Neutrophil (primary cell): Measurements from ENCODE around the gene MYO1A.
"Not testable (repeated sequence)": the region's sequence is repeated elsewhere in the genome, so short reads cannot be mapped to it uniquely, and the experiment has no call there.

Experiments
- H3K27ac ChIP-seq: fragments of 200-600 bp; sonication (generic); 2 replicates; pipeline ENCODE4 v1.5.1; 2016; ENCODE audit warnings: mild to moderate bottlenecking, moderate library complexity
- H3K27me3 ChIP-seq: fragments of 200-600 bp; sonication (generic); 2 replicates; pipeline ENCODE4 v1.6.0; 2016; ENCODE audit warnings: mild to moderate bottlenecking
- H3K36me3 ChIP-seq: fragments of 200-600 bp; sonication (generic); 2 replicates; pipeline ENCODE4 v1.5.1; 2017
- H3K4me1 ChIP-seq, 2 experiments: fragments of 200-600 bp in 1 of 2; sonication (generic) in 1 of 2; 1 replicate in 1 of 2; 2 replicates in 1 of 2; pipeline versions ENCODE4 v1.5.1 to v1.6.1; 2013 to 2016; ENCODE audit warnings: low read depth in 1 of 2, low read length in 1 of 2, mild to moderate bottlenecking in 1 of 2, moderate library complexity in 1 of 2; ENCODE audit not compliant: control insufficient read depth in 1 of 2, insufficient read depth in 1 of 2
- H3K4me3 ChIP-seq, 2 experiments: fragments of 200-600 bp in 1 of 2; sonication (generic) in 1 of 2; 1 replicate in 1 of 2; 2 replicates in 1 of 2; pipeline ENCODE4 v1.5.1; 2013 to 2016; ENCODE audit warnings: low read depth in 1 of 2, low read length in 1 of 2, mild to moderate bottlenecking in 1 of 2, moderate library complexity in 1 of 2
- H3K9me3 ChIP-seq: fragments of 200-600 bp; sonication (generic); 2 replicates; pipeline ENCODE4 v1.5.1; 2016
- CTCF ChIP-seq: fragments of 200-600 bp; sonication (generic); IDR thresholded peaks from 2 replicates; pipeline ENCODE4 v1.5.1; 2016; ENCODE audit warnings: antibody characterized with exemption

The MYO1A gene

GRCh38 chr12:57027011-57027804, 22.7 kb downstream of the MYO1A start:
- Histone ChIP-seq H3K9me3 (no peaks in the 10 kb centered on the region), H3K27me3 (peaks cover 5% of the 10 kb centered on the region), H3K36me3 (no peaks in the 10 kb centered on the region), H3K4me3 (no peak overlapping the region), H3K4me1 (peaks cover 0 to 6% of the 10 kb centered on the region in 2 experiments), H3K27ac (no peak overlapping the region)
- TF ChIP-seq CTCF: no peak

GRCh38 chr12:57025196-57025595, 24.7 kb downstream of the MYO1A start:
- TF ChIP-seq CTCF: no peak
- H3K9me3 ChIP-seq: no peaks in the 10 kb centered on the region
- H3K36me3 ChIP-seq: no peaks in the 10 kb centered on the region
- no peak overlapping the region for H3K27ac ChIP-seq
- H3K4me3 ChIP-seq: no peak overlapping the region
- H3K27me3 ChIP-seq: peaks cover 5% of the 10 kb centered on the region
- no peaks in the 10 kb centered on the region for H3K4me1 ChIP-seq

GRCh38 chr12:57022324-57022723, 27.6 kb downstream of the MYO1A start:
- H3K27me3 ChIP-seq, H3K27ac ChIP-seq, H3K4me3 ChIP-seq, H3K4me1 ChIP-seq, H3K9me3 ChIP-seq, H3K36me3 ChIP-seq: not testable (repeated sequence)

- Histone ChIP-seq H3K4me3 (no peak overlapping the region), H3K27me3 (peaks cover 4% of the 10 kb centered on the region), H3K4me1 (no peaks in the 10 kb centered on the region)
Observed at GRCh38 chr12:57019983-57020719, 29.8 kb downstream of the MYO1A start.

GRCh38 chr12:57018906-57019305, 31.0 kb downstream of the MYO1A start:
- Histone ChIP-seq H3K27me3 (peaks cover 15% of the 10 kb centered on the region), H3K4me3 (no peak overlapping the region), H3K27ac (no peak overlapping the region), H3K36me3 (no peaks in the 10 kb centered on the region), H3K4me1 (no peaks in the 10 kb centered on the region), H3K9me3 (no peaks in the 10 kb centered on the region)
- TF ChIP-seq CTCF: no peak

More at GRCh38 chr12:57019983-57020719, 29.8 kb downstream of the MYO1A start:
- H3K27ac ChIP-seq: no peak overlapping the region
- no peaks in the 10 kb centered on the region for H3K9me3 ChIP-seq
- no peak for TF ChIP-seq CTCF
- H3K36me3 ChIP-seq: no peaks in the 10 kb centered on the region

GRCh38 chr12:57018353-57018752, 31.6 kb downstream of the MYO1A start:
- H3K36me3 ChIP-seq, H3K27ac ChIP-seq, H3K4me3 ChIP-seq, H3K9me3 ChIP-seq, H3K4me1 ChIP-seq: not testable (repeated sequence)
- H3K27me3 ChIP-seq: peaks cover 21% of the 10 kb centered on the region
